Cardiac septum (tissue), 1 donor: ENCODE data around the gene SRGAP1. TPM values are rescaled to one million over a fixed set of nuclear protein-coding genes. Genes with fewer than 3 reads are reported as not detected.
"Not testable (repeated sequence)": the region's sequence is repeated elsewhere in the genome, so short reads cannot be mapped to it uniquely, and the experiment has no call there.

ENCODE experiments used
- DNase-seq: peaks from one replicate; pipeline ENCODE4 v3.0.0-alpha.2; 2020; ENCODE audit warnings: low spot score
- intact Hi-C: fragments of 100-400 bp; cut with DNase I; formaldehyde crosslinking; loops from one replicate; pipeline ENCODE4 v1.14.0; 2022
- total RNA-seq: library from RNA; stranded (reverse); fragmentation: NEBNext Ultra II Directional; extraction: Animal tissue kit (Norgen Biotek cat#: 25700); gene quantifications from one replicate; pipeline ENCODE4 v1.2.1, GENCODE V29; 2021
- donor health status: DM: no; HTN: no; CAD: no.

SRGAP1 gene
- total RNA-seq, 1 donor from 2014 or later, result 5.9 TPM

DNA sequence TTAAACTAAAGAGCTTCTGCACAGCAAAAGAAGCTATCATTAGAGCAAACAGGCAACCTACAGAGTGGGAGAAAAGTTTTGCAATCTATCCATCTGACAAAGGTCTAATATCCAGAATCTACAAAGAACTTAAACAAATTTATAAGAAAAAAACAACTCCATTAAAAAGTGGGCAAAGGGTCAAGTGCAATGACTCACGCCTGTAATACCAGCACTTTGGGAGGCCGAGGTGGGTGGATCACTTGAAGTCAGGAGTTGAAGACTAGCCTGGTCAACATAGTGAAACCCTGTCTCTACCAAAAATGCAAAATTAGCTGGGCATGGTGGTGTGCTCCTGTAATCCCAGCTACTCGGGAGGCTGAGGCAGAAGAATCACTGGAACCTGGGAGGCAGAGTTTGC, 322.1 kb downstream of the SRGAP1 start:
- DNase-seq, intact Hi-C loops: not testable (repeated sequence)

DNA sequence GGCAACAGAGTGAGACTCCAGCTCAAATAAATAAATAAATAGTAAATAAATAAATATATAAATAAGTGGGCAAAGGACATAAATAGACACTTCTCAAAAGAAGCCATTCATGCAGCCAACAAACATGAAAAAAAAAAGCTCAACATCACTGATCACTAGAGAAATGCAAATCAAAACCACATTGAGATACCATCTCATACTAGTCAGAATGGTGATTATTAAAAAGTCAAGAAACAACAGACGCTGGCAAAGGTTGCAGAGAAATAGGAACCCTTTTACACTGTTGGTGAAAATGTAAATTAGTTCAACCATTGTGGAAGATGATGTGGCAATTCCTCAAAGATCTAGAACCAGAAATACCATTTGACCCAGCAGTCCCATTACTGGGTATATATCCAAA, 322.5 kb downstream of the SRGAP1 start:
- intact Hi-C loops, DNase-seq: not testable (repeated sequence)

DNA sequence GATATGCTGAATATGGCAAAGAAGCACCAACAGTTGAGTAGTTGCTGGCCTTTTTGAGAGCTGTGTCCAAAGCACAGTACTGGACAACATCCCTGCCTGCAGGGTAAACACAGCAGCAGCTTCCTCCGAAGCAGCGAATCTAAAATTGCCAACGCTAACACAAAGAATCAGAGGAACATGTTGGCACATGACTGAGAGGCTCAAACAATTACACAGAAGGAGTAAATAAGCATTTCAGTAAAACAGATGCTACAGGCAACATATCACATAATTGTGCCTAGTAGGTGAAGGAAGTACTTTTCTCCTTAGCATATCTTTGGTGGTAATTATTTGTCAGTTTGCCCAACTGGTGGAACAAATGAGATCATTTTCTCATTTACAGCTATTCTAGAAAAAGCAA, 325.5 kb downstream of the SRGAP1 start:
- DNase-seq, result no peak
- intact Hi-C loops, result no loop called here

DNA sequence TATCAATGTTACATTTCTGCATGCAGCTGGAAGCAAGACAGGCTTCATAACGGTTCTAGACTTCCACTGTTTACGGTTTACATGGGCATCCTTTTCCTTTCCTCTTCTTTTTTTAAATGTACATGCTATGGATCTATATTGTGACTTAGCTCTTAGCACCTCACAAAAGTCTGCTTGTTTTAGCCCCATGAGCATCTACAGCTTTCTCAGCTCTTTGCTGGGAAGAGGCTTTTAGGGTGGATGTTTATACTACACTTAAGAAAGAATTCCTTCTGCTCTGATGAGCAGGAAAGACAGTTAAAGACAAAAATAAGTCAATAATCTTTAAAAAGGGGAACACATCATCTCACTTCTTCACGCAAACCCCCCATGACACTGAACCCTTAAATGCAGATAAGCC, 326.2 kb downstream of the SRGAP1 start:
- DNase-seq, result no peak
- intact Hi-C loops, result no loop called here

DNA sequence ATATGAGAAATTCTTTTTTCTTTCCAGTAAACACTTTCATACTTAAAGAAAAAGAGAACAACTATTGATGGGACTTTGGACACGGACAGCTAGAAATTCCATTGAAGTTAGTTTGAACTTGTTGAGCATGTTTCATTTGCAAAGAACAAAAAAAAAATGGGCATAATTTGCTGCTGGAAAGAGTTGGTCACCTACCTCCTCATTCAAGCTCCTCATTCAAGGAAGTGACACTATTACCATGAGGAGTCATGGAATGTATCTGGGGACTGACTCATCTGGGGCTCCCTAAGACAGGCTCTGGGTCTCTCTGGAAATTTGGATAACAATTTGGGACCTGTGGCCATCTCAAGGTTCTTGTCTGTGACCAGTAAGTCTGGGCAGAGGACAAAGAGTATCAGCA, 327.2 kb downstream of the SRGAP1 start:
- intact Hi-C loops, result no loop called here
- DNase-seq, result no peak

- no peak for DNase-seq
- intact Hi-C loops, result no loop called here
These were observed 327.9 kb downstream of the SRGAP1 start for GRCh38 chr12:64172143-64172970.

GRCh38 chr12:64173456-64173855, 329.0 kb downstream of the SRGAP1 start:
- DNase-seq, result no peak
- intact Hi-C loops, result no loop called here

- intact Hi-C loops, result no loop called here
- DNase-seq, result no peak
These were observed 330.9 kb downstream of the SRGAP1 start for GRCh38 chr12:64175254-64175945.

DNA sequence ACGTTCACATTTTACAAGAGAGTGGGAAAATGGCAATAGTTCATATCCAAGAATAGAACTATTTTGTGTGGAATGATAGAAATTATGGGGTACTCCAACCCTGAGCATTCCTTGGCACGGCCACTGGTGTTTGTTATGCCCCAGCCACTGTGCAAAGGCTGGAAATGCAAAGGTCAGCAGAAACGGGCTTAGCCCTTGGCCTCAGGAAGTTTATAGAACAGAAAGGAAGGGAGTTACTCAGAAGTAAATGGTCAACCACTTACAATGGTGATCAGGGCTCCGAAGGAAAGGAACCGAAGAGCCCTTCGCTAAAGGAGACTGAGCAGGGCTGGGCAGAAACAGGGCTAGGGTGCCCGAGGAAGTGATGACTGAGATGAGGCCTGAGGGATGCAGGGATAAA, 332.5 kb downstream of the SRGAP1 start:
- DNase-seq, result no peak
- intact Hi-C loops, result no loop called here

DNA sequence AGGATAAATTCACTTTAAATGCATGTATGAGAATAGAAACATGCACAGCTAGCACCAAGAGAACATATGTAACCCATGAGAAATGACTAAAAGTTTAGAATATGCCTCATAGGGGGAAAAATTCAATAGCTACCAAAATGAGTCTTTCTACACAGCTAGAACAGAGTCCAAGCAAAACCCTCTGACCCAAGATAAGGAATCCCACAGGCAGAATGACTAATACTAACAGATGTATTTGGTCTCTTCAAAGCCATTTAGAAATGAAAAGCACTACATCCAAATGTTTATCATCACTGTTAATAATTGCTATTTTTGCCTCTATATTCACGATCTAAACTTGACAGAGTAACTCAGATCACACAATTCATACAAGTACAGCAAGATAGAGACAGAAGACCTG, 333.6 kb downstream of the SRGAP1 start:
- intact Hi-C loops, result no loop called here
- no peak for DNase-seq

- no peak for DNase-seq
- intact Hi-C loops, result loop anchor here (1.0 to 5.0 kb wide), 3 partner anchors 84 to 340 kb away; partner anchors contain the start of gene SRGAP1
These were observed 336.5 kb downstream of the SRGAP1 start for GRCh38 chr12:64180951-64181350.

DNA sequence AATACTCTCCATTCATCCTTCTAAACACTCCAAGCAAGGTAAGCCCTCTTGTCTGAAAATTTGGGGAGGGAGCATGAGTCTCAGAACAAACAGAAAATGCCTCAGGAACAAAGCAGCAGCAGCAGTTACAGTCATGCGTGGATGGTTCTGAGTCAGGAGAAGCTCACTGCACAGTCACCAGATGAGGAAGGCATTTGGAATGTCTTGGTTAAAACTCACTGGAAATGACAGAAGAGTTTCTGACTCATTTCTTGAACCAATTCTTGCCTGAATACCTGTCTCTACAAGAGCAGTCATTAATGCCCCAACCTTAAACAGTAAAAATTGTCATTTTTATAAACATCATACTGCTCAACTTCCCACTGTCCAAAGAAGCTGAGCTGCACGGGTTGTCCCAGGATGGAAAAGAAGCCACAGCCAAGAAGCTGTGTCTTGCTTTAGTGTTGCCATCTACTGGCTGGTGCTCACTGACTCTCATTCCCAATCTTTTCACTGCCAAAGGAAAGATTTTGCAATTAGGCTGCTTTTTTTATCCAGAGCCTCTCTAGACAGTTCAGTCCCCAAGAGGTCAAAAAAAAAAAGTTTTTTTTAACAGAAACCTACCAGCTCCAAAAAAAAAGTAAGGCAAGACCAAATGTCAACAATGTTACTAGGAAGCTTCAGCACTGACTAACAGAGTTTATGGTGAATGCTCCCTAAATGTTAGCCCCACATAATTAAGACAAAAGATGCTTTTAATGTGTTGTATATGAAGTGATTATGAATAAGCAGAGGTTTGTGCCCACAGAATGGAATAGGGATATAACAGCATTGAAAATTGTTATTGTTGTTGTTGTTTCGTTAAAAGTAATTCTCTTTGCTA, 337.2 kb downstream of the SRGAP1 start:
- DNase-seq, result no peak
- intact Hi-C loops, result loop anchor here (1.0 to 5.0 kb wide), 2 partner anchors 84 to 337 kb away; partner anchors contain the start of gene SRGAP1

- no peak for DNase-seq
- intact Hi-C loops, result loop anchor here (5.0 kb wide), 1 partner anchor 87 kb away; no protein-coding TSS in a partner anchor
These were observed 339.7 kb downstream of the SRGAP1 start for GRCh38 chr12:64184216-64184615.

- no peak for DNase-seq
- intact Hi-C loops, result no loop called here
These were observed 342.3 kb downstream of the SRGAP1 start for GRCh38 chr12:64186789-64187188.

- intact Hi-C loops, result no loop called here
- DNase-seq, result no peak
These were observed 342.9 kb downstream of the SRGAP1 start for GRCh38 chr12:64187370-64187769.

DNA sequence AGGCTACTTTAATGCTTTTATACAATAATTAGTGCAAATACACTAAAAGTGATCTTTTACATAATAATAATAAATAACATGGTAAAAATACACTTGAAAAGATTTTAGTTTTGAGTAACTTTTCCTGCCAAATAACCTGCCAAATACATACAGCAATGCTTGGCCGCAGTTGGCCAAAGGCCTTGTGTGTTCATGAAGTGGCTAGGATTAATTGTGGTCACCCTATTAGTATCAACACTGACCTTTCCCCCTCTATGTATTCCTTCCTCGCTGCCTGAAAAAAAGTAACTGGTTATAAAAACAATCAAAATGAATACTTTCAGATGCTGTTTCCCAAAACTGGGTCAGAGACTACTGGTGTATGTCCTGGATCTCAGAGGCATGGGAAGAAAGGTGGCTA, 343.3 kb downstream of the SRGAP1 start:
- no peak for DNase-seq
- intact Hi-C loops, result no loop called here

DNA sequence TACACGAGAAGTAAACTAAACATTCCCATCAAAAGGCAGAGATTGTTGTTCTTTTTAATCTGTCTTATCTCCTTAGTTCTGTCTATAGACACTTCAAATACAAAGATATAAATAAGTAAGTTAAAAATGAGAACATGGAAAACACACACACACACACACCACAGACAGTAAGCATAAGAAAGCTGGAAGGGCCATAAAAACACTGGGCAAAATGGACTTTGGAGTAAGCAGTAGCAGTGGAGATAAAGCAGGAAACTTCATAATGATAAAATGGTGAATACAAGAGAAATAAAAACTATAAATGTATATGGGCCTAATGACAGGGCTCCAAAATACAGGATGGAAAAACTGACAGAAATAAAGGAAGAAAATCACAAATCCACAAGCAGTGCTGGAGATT, 345.0 kb downstream of the SRGAP1 start:
- intact Hi-C loops, result no loop called here

DNA sequence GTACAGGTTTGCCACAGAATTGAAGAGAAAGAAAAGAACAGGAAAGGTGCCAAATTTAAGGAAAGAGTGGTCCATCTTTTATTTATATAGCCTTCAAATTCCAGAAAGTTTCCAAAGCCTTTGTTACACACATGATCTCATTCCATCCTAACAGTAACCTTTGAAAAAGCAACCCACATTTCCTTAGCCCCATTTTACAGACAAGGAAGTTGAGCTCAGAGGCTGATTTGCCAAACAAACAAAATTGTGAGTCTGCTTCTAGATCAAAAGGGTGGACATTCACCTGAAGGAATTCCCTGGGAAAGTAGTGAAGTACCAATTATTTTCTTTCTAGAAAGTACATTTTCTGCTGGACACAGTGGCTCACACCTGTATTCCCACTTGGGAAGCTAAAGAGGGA, 345.6 kb downstream of the SRGAP1 start:
- intact Hi-C loops, result no loop called here
- DNase-seq, result no peak

More for the DNA sequence above, 345.0 kb downstream of the SRGAP1 start:
- no peak for DNase-seq

DNA sequence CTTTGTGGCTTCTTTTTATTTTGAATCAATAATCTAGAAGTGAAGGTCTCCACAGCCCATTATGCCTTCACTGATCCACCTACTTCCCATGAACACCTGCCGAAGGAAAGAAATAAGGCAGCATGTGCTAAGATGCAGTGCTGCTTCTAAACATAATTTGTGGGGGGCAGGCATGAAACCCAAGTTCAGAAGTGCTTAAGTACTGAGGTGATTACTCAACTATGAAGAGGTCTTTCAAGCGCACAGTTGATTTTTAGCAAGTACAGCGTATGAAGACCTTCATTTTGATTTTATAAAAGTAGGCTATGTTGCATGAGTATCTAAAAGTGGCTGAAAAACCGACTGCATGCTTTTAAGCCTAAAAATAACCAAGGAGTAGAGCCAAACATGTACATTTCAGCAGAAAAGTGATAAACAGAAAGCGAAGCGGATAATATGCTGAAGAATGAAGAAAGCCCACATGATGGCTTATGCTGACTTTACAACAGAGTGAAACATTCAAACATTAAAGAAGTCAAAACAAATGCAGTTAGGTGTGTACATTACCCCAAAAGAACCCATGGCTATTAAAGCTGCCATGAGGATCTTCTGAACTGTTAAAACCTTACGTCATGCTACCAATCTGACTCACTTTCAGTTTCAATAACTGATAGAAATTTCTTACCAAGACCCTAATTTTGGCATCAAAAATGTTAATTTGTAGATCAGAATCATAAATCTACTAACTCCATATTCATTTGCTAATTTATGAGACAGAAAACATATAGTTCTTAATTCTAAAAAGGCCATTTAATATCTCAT, 348.3 kb downstream of the SRGAP1 start:
- intact Hi-C loops, result no loop called here
- DNase-seq, result no peak
